Activated CD8-positive, alpha-beta memory T cell treated with anti-CD3 and anti-CD28 coated beads for 1 hour (primary cell): ENCODE data around the gene SLC11A1.
A peak's percentile ranks its signal among the peaks of the same experiment; 100 is the strongest.

Experiments
- DNase-seq, 2 donors: peaks; one replicate each; pipeline ENCODE4 v3.0.0-alpha.2; 2020; ENCODE audit warnings: low read depth in 1 of 2; ENCODE audit errors: extremely low read depth in 1 of 2

Gene SLC11A1

GRCh38 chr2:218392891-218393462, 10.9 kb downstream of the SLC11A1 start:
- DNase-seq = no peak

- no peak for DNase-seq
These were observed 11.7 kb downstream of the SLC11A1 start for GRCh38 chr2:218393750-218394290.

GRCh38 chr2:218394298-218395089, 12.4 kb downstream of the SLC11A1 start:
- DNase-seq = no peak

GRCh38 chr2:218395090-218395444, 13.0 kb downstream of the SLC11A1 start:
- DNase-seq = no peak

GRCh38 chr2:218395456-218395825, 13.4 kb downstream of the SLC11A1 start:
- DNase-seq = no peak

GRCh38 chr2:218395826-218396687, 14.0 kb downstream of the SLC11A1 start:
- DNase-seq = peak; percentile 85 to 89

GRCh38 chr2:218396688-218397462, 14.8 kb downstream of the SLC11A1 start:
- DNase-seq = peak; percentile 56 to 62

GRCh38 chr2:218397463-218397819, 15.4 kb downstream of the SLC11A1 start:
- no peak for DNase-seq

- peak in 1 of 2 donors; percentile 43 for DNase-seq
These were observed 15.9 kb downstream of the SLC11A1 start for GRCh38 chr2:218397820-218398436.

GRCh38 chr2:218398437-218399390, 16.6 kb downstream of the SLC11A1 start:
- peak in 1 of 2 donors; percentile 57 for DNase-seq

- DNase-seq = peak; percentile 84 to 88
These were observed 17.5 kb downstream of the SLC11A1 start, which contains the start of gene CTDSP1 for GRCh38 chr2:218399391-218400166. CTDSP1 (plus strand) TSS chr2:218399868; CDS start chr2:218400091, 223 bp downstream.

GRCh38 chr2:218400167-218400929, 18.3 kb downstream of the SLC11A1 start:
- DNase-seq = no peak

- DNase-seq = no peak
These were observed 19.1 kb downstream of the SLC11A1 start for GRCh38 chr2:218400930-218401881.

GRCh38 chr2:218401890-218402289, 19.8 kb downstream of the SLC11A1 start:
- no peak for DNase-seq

GRCh38 chr2:218402491-218402901, 20.4 kb downstream of the SLC11A1 start:
- DNase-seq = no peak

GRCh38 chr2:218402911-218403411, 20.9 kb downstream of the SLC11A1 start:
- DNase-seq = no peak
